Superior temporal gyrus (tissue), 1 donor: Measurements from ENCODE around the gene ZNF81.
"Not testable (repeated sequence)": the region's sequence is repeated elsewhere in the genome, so short reads cannot be mapped to it uniquely, and the experiment has no call there.

Experiments
- DNase-seq: peaks from one replicate; pipeline ENCODE4 v3.0.0-alpha.2; 2016; ENCODE audit errors: extremely low spot score

ZNF81 gene

DNA sequence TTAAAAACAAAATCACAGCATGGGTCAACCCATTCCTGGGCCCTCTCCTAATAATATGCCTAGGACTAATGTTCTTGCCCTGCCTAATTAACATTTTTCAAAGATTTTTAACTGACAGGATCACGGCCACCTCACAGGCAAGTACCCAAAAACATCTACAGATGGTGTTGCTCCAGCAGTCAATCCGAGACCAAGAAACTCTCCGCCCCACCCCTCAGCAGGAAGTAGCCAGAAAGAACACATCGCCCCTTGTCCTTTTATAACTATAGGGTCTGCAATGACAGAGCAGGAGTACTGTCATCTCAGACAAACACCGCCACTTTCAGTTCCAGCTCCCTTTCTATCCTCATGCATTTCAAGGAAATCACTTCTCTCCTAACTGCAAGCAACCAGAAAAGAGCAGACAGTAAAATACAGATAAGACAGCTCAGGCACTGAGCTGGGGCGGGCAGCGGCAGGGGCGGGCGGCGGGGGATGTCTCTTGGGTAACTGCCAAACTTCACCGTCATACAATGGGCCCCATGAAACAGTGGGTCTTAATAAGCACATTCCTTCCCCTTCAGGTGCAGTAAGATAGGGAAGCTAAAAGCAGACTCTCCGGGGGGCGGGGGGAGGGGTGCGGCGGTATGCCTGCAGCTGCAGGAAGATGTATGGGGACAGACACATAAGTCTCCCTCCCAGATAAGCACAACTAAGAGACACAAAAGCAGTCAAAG, 99.7 kb downstream of the ZNF81 start:
- DNase-seq, result no peak

DNA sequence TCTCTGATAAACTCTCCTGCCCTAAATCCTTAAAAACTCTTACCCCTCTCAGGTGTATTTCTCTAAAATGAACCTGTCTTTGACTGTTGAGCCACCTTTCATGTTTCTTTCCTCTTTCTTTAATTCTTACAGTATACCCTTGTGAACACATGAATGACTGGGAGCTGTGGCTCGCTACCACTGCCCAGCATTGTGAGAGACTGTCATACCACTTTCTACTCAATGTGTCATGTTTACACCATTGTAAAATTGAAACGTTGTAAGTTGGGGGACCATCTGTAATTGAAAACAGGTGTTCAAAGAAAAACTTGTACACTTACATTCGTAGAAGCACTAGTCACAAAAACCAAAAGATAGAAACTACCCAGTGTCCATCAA, 100.2 kb downstream of the ZNF81 start:
- no peak for DNase-seq

DNA sequence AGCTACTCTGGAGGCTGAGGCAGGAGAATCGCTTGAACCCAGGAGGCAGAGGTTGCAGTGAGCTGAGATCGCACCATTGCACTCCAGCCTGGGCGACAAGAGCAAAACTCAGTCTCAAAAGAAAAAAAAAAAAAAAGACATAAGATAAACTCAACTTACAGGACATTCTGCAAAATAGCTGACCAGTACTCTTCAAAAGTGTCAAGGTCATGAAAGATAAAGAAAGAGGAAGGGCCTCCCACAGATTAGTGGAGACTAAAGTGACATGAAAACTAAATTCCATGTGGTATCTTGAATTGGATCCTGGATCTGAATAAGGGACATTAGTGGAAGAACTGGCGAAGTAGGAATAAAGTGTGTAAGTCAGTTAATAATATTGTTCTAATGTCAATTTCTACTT, 103.7 kb downstream of the ZNF81 start:
- no peak for DNase-seq

DNA sequence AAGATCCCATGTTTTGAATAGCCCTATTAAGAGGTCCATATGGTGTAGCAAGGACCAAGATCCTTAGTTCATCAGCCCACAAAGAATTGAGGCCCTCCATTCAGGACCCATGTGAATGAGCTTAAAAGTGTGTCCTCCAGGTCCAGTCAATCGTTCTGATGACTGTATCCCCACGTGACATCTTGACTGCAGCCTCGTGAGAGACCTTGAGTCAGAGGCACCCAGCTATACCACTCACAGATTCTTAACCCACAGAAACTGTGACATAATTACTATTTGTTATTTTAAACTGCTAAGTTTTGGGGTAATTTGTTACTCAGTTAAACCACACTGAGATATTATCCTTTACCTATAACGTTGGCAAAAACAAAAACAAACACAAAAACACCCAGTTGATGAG, 104.7 kb downstream of the ZNF81 start:
- no peak for DNase-seq

DNA sequence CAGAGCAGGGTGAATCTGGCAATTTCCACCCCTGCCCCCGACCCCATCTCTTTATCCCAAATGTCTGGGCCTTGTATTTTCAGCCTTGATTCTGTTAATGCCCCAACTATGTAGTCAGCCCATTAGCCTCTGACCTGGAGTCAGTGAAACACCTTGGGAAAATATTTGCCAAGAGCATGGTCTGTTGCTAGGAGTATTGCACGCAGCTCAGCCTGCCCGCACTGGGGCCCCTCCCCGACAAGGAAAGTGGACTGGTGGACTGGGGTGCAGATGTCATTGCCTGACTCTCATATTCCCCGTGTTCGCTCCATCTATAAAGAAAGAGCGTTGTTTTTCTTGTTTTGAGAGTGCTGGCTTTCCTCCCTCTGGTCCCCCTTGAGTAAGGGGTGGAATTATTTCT, 118.6 kb downstream of the ZNF81 start:
- DNase-seq, result not testable (repeated sequence)

DNA sequence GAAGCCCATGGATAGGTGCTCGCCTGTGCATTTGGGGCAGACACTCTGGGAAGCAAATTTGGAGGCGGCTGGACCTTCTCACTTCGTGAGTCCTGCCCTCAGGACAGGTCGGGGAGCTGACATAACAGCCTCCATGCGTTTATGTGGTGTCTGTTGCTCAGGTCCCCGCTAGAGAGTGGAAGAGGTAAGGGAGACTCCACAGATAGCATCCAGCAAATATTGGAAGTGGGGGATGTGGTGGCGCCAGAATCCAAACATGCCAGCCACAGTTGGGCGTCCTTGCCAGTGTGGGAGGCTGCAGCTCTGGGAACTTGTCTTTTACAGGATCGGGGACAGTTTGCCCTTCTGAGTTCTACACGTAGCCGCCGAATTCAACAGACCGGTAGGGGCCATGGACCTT, 119.3 kb downstream of the ZNF81 start:
- no peak for DNase-seq

DNA sequence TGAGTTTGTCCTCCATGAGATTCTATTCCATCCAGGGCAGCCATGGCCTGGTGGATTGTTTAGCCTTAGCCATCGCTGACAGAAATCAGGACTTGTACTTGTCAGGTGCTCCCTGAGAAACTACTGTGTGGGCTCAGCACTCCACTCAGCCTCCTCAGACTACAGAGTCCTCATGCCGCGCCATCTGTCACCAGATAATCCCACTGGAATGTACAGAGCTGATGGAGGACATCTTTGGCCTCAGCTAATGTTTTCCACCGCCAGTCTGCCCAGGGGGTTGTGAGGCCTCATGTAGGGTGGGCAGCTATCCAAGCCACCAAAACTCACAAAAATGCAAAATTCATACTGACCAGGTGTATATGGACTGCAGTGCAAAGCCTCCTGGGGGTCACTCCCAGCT, 121.5 kb downstream of the ZNF81 start:
- not testable (repeated sequence) for DNase-seq

DNA sequence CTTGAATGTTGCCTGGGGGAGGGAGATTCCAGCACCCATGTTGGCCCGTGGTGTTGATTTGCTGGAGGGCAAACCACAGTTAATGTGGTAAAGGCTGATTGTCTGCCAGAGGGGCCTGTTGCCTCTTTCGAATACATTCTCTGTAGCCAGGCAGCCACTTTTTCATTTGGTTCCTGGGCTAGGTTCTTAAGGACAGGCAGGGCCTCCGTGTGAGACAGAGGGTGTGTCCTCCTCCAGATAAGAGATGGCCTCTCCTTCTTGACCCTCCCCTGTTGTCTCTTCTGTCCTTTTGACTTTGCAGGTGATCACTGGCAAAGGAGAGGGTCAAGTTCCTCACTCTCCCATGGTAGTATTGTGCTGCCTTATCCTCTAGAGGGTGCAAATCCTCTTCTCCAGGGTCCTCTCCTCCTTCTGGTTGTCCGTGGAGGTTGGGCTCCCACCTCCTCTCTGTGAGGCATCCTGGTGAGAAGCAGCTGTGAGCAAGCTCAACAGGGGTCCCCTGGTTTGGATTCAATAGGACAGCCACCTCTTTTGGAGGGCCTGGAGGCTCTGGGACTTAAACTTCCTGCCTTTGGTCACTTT, 122.2 kb downstream of the ZNF81 start:
- no peak for DNase-seq

DNA sequence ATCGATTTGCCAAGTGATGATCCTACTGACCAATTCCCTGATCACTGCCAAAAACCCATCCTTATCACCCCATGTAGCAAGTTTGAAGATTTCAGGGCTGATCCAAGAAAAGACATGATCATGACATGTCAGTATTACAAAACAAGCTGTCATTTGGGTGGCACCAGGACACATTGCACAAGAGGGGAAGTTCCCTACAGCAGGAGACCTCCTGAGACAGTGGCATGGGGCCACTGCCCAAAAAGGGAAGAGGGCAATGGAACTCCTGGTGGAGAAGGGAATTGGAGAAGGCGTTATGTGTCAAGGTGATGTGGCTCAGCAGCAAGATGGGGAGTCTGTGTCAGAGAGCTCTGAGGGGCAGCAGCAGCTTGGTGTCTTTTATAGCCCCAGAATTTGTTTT, 123.7 kb downstream of the ZNF81 start:
- no peak for DNase-seq

DNA sequence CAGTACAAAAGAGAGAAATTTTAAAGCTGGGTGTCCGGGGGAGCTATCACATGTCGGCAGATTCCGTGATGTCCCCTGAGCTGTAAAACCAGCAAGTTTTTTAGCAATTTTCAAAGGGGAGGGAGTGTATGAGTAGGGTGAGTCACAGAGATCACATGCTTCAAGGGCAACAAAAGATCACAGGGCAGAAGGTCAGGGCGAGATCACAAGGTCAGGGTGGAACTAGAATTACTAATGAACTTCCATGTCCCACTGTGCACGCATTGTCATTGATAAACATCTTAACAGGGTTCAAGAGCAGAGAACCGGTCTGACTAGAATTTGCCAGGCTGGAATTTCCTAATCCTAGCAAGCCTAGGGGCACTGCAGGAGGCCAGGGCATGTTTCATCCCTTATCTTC, 125.1 kb downstream of the ZNF81 start:
- not testable (repeated sequence) for DNase-seq

DNA sequence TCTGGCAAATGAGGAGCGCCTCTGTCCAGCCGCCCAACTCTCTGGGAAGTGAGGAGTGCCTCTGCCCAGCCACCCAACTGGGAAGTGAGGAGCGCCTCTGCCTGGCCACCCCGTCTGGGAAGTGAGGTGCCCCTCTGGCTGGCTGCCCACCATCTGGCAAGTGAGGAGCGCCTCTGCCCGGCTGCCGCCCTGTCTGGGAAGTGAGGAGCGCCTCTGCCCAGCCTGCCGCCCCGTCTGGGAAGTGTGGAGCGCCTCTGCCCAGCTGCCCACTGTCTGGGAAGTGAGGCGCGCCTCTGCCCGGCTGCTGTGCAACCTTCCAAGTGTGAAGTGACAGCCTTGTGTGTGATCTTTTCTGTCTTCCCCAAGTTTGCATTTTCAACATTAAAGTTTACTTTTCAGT, 128.8 kb downstream of the ZNF81 start:
- DNase-seq, result not testable (repeated sequence)
